ENCODE measurements around the gene SMIM45.

SMIM45 gene

DNA sequence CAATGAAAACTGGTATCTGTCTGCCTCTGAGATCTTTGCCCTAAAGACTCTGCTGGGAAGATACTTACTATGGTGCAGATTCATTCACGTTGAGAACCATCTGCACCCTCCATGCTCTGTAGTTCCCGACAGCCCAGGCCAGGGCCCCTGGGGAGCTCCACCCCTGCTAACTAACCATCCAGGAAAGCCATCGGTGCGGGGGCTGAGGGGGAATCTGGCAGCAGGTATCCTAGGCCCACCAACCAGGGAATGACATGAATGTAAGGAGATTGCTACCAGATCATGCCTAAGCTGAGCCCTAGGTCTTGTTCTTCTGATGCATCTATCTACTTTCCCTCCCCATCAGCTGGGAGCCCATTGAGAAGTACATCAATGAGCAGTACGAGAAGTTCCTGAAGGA is 35.3 kb downstream of the SMIM45 start:
- CTCF ChIA-PET = interaction anchor here (1.0 kb wide), 1 partner anchor 124 kb away, joined by 3 read pairs; no protein-coding TSS in a partner anchor
- H3K4me2 ChIP-seq (ENCODE audit: control insufficient read depth, insufficient read depth) = no peak overlapping the region
- 73% methylated on average over 5 of the region's 5 CpGs for WGBS (ENCODE audit: insufficient coverage, insufficient replicate concordance, low lambda C conversion rate, missing lambda C conversion rate)
- no TSS peak for BruUV-seq (replicated peaks)
- in situ Hi-C loops (cut with MboI) (no loop called here), intact Hi-C loops (cut with micrococcal nuclease; ENCODE audit: unreplicated experiment) (no loop called here)
- no peak for FAIRE-seq
- H3K79me2 ChIP-seq (ENCODE audit: control insufficient read depth, insufficient read depth, low read length) = no peaks in the 10 kb centered on the region
- ATAC-seq = no peak
- no peaks in the 10 kb centered on the region for H4K20me1 ChIP-seq (ENCODE audit: control insufficient read depth, insufficient read depth)
- H3K4me1 ChIP-seq (ENCODE audit: control insufficient read depth, insufficient read depth, low read length) = no peaks in the 10 kb centered on the region
- H3K36me3 ChIP-seq (ENCODE audit: control insufficient read depth in 2 of 2, insufficient read depth in 2 of 2, low read length in 1 of 2) = no peaks in the 10 kb centered on the region
- no peak overlapping the region for H3K27ac ChIP-seq (ENCODE audit: control insufficient read depth, insufficient read depth)
- no peak overlapping the region for H3K4me3 ChIP-seq
- TF ChIP-seq NFIC (IDR thresholded peaks at IDR 0.05; ENCODE audit: low read depth, low read length) = no peak
- TF ChIP-seq USF2 (IDR thresholded peaks at IDR 0.05; ENCODE audit: borderline replicate concordance, low read depth, low read length) = no peak
- TF ChIP-seq ESRRA (IDR thresholded peaks at IDR 0.05; ENCODE audit: low read length) = no peak
- TF ChIP-seq RBBP5 (conservative IDR thresholded peaks at IDR 0.05) = no peak
- TF ChIP-seq RFX5 (IDR thresholded peaks at IDR 0.05; ENCODE audit: low read depth, low read length) = no peak
- TF ChIP-seq, protein P1, sequence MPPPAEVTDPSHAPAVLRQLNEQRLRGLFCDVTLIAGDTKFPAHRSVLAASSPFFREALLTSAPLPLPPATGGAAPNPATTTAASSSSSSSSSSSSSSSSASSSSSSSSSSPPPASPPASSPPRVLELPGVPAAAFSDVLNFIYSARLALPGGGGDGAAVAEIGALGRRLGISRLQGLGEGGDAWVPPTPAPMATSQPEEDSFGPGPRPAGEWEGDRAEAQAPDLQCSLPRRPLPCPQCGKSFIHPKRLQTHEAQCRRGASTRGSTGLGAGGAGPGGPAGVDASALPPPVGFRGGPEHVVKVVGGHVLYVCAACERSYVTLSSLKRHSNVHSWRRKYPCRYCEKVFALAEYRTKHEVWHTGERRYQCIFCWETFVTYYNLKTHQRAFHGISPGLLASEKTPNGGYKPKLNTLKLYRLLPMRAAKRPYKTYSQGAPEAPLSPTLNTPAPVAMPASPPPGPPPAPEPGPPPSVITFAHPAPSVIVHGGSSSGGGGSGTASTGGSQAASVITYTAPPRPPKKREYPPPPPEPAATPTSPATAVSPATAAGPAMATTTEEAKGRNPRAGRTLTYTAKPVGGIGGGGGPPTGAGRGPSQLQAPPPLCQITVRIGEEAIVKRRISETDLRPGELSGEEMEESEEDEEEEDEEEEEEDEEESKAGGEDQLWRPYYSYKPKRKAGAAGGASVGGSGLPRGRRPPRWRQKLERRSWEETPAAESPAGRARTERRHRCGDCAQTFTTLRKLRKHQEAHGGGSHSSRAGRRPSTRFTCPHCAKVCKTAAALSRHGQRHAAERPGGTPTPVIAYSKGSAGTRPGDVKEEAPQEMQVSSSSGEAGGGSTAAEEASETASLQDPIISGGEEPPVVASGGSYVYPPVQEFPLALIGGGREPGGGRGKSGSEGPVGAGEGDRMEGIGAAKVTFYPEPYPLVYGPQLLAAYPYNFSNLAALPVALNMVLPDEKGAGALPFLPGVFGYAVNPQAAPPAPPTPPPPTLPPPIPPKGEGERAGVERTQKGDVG (CRISPR knock-in tag; IDR thresholded peaks at IDR 0.05) = no peak
- no peak for TF ChIP-seq ZSCAN29 (IDR thresholded peaks at IDR 0.05)
- TF ChIP-seq NR2F1 (conservative IDR thresholded peaks at IDR 0.05) = no peak
- no peak for TF ChIP-seq NR2C2 (IDR thresholded peaks at IDR 0.05; ENCODE audit: borderline replicate concordance, control insufficient read depth, insufficient read length, low read depth)
- no peak for TF ChIP-seq ZNF217 (IDR thresholded peaks at IDR 0.05)
- TF ChIP-seq PAX8 (IDR thresholded peaks at IDR 0.05) = no peak
- TF ChIP-seq, protein P2, sequence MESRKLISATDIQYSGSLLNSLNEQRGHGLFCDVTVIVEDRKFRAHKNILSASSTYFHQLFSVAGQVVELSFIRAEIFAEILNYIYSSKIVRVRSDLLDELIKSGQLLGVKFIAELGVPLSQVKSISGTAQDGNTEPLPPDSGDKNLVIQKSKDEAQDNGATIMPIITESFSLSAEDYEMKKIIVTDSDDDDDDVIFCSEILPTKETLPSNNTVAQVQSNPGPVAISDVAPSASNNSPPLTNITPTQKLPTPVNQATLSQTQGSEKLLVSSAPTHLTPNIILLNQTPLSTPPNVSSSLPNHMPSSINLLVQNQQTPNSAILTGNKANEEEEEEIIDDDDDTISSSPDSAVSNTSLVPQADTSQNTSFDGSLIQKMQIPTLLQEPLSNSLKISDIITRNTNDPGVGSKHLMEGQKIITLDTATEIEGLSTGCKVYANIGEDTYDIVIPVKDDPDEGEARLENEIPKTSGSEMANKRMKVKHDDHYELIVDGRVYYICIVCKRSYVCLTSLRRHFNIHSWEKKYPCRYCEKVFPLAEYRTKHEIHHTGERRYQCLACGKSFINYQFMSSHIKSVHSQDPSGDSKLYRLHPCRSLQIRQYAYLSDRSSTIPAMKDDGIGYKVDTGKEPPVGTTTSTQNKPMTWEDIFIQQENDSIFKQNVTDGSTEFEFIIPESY (IDR thresholded peaks at IDR 0.05) = no peak
- TF ChIP-seq, protein P3, sequence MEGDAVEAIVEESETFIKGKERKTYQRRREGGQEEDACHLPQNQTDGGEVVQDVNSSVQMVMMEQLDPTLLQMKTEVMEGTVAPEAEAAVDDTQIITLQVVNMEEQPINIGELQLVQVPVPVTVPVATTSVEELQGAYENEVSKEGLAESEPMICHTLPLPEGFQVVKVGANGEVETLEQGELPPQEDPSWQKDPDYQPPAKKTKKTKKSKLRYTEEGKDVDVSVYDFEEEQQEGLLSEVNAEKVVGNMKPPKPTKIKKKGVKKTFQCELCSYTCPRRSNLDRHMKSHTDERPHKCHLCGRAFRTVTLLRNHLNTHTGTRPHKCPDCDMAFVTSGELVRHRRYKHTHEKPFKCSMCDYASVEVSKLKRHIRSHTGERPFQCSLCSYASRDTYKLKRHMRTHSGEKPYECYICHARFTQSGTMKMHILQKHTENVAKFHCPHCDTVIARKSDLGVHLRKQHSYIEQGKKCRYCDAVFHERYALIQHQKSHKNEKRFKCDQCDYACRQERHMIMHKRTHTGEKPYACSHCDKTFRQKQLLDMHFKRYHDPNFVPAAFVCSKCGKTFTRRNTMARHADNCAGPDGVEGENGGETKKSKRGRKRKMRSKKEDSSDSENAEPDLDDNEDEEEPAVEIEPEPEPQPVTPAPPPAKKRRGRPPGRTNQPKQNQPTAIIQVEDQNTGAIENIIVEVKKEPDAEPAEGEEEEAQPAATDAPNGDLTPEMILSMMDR (IDR thresholded peaks at IDR 0.05 in 2 of 3, conservative IDR thresholded peaks at IDR 0.05 in 1 of 3; ENCODE audit: control insufficient read depth in 2 of 3, extremely low read depth in 1 of 3, insufficient read depth in 1 of 3, low read depth in 3 of 3, low read length in 3 of 3) = no peak
- no peak for TF ChIP-seq HSF1 (IDR thresholded peaks at IDR 0.05; ENCODE audit: low read depth, low read length)
- no peak for TF ChIP-seq HCFC1 (IDR thresholded peaks at IDR 0.05; ENCODE audit: low read length)
- TF ChIP-seq TARDBP (IDR thresholded peaks at IDR 0.05; ENCODE audit: borderline replicate concordance) = no peak
- TF ChIP-seq TBL1XR1 (IDR thresholded peaks at IDR 0.05; ENCODE audit: low read depth, low read length) = no peak
- no peak for DNase-seq (ENCODE audit: low read depth, low spot score)
- SMC1A ChIA-PET (ENCODE audit: uncharacterized antibody, unreplicated experiment) = interaction anchor here (0.6 kb wide), 1 partner anchor 118 kb away, joined by 4 read pairs; no protein-coding TSS in a partner anchor
- POLR2A ChIA-PET = no interaction called here
- H3K9me3 ChIP-seq (replicated peaks; ENCODE audit: control insufficient read depth, insufficient read depth, low read length) = no peaks in the 10 kb centered on the region
- H3K27me3 ChIP-seq (replicated peaks in 1 of 2; ENCODE audit: control insufficient read depth in 2 of 2, insufficient read depth in 2 of 2, low read length in 1 of 2) = no peaks in the 10 kb centered on the region
- no peak overlapping the region for H2AFZ ChIP-seq (ENCODE audit: control insufficient read depth, low read depth, low read length)
- RAD21 ChIA-PET (ENCODE audit: unreplicated experiment) = no interaction called here
- no peak overlapping the region for H3K9ac ChIP-seq (ENCODE audit: control insufficient read depth, insufficient read depth, low read length)
